Measurements from ENCODE around the gene NRM. TPM values are rescaled to one million over a fixed set of nuclear protein-coding genes. Genes with fewer than 3 reads are reported as not detected.
"Not testable (repeated sequence)": the region's sequence is repeated elsewhere in the genome, so short reads cannot be mapped to it uniquely, and the experiment has no call there.

NRM gene
- total RNA-seq, 3 donors from 2014 or later = 9.7 to 10.5 (median 10.2) TPM

DNA sequence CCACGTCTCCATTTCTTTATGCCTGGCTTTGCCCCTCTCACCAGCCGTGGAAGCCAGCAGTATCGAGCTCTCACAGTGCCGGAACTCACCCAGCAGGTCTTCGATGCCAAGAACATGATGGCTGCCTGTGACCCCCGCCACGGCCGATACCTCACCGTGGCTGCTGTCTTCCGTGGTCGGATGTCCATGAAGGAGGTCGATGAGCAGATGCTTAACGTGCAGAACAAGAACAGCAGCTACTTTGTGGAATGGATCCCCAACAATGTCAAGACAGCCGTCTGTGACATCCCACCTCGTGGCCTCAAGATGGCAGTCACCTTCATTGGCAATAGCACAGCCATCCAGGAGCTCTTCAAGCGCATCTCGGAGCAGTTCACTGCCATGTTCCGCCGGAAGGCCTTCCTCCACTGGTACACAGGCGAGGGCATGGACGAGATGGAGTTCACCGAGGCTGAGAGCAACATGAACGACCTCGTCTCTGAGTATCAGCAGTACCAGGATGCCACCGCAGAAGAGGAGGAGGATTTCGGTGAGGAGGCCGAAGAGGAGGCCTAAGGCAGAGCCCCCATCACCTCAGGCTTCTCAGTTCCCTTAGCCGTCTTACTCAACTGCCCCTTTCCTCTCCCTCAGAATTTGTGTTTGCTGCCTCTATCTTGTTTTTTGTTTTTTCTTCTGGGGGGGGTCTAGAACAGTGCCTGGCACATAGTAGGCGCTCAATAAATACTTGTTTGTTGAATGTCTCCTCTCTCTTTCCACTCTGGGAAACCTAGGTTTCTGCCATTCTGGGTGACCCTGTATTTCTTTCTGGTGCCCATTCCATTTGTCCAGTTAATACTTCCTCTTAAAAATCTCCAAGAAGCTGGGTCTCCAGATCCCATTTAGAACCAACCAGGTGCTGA, 33.3 kb upstream of the NRM start:
- ATAC-seq; H3K9me3 Mint-ChIP-seq; H3K27me3 Mint-ChIP-seq (ENCODE audit: low read depth); DNase-seq: not testable (repeated sequence)
- H3K36me3 Mint-ChIP-seq (ENCODE audit: insufficient read depth) = peaks cover 43% of the 10 kb centered on the region
- H3K4me1 Mint-ChIP-seq (ENCODE audit: low read depth) = peaks cover 35% of the 10 kb centered on the region
- peak overlapping the region; percentile 99 for H3K4me3 Mint-ChIP-seq

DNA sequence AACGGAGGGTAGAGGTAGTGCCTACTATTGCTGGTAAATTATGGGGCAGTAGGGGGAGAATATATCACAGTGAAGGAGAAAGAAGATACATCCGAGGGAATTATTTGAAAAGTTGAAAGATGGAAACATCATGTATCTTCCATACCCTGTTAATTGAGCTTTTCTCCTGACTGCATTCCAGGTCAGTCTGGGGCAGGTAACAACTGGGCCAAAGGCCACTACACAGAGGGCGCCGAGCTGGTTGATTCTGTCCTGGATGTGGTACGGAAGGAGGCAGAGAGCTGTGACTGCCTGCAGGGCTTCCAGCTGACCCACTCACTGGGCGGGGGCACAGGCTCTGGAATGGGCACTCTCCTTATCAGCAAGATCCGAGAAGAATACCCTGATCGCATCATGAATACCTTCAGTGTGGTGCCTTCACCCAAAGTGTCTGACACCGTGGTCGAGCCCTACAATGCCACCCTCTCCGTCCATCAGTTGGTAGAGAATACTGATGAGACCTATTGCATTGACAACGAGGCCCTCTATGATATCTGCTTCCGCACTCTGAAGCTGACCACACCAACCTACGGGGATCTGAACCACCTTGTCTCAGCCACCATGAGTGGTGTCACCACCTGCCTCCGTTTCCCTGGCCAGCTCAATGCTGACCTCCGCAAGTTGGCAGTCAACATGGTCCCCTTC, 32.5 kb upstream of the NRM start:
- H3K27me3 Mint-ChIP-seq (ENCODE audit: low read depth); DNase-seq; H3K9me3 Mint-ChIP-seq; ATAC-seq: not testable (repeated sequence)
- H3K4me3 Mint-ChIP-seq = peak overlapping the region; percentile 99
- peaks cover 40% of the 10 kb centered on the region for H3K4me1 Mint-ChIP-seq (ENCODE audit: low read depth)
- H3K36me3 Mint-ChIP-seq (ENCODE audit: insufficient read depth) = peaks cover 43% of the 10 kb centered on the region

DNA sequence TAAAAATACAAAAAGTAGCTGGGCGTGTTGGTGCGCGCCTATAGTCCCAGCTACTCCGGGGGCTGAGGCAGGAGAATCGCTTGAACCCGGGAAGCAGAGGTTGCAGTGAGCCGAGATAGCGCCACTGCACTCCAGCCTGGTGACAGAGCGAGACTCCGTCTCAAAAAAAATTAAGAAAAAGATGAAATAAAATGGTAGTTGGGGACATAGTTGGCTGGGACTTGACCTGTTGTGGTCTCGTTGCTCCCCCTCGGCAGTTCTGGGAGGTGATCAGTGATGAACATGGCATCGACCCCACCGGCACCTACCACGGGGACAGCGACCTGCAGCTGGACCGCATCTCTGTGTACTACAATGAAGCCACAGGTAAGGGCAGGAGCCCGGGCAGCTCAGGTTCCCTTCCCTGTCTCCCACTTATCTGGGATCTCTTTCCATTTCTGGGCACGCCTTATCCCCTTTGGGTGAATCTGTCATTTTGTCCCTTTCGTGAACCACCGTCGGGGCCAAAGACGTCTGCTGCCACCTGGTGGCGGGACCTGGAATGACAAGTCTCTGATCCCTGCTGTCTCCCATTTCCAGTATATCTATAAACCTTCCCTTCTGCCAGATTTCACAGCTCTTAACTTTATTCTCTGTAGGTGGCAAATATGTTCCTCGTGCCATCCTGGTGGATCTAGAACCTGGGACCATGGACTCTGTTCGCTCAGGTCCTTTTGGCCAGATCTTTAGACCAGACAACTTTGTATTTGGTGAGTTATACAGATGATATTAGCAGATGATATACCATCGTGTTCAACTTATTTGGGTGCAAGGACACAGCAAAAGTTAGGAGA, 31.7 kb upstream of the NRM start:
- no peak for ATAC-seq
- peaks cover 39% of the 10 kb centered on the region for H3K36me3 Mint-ChIP-seq (ENCODE audit: insufficient read depth)
- H3K4me3 Mint-ChIP-seq = peak overlapping the region; percentile 99
- peaks cover 43% of the 10 kb centered on the region for H3K4me1 Mint-ChIP-seq (ENCODE audit: low read depth)
- DNase-seq = peak; percentile 87
- no peaks in the 10 kb centered on the region for H3K9me3 Mint-ChIP-seq
- no peaks in the 10 kb centered on the region for H3K27me3 Mint-ChIP-seq (ENCODE audit: low read depth)

DNA sequence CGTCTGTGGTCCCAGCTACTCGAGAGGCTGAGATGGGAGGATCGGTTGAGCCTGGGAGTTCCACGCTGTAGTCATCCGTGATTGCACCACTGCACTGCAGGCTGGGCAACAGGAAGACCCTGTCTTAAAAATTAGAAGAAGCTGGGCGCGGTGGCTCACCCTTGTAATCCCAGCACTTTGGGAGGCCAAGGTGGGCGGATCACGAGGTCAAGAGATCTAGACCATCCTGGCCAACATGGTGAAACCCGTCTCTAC, 31.2 kb upstream of the NRM start:
- H3K36me3 Mint-ChIP-seq (ENCODE audit: insufficient read depth) = peaks cover 38% of the 10 kb centered on the region
- not testable (repeated sequence) for ATAC-seq; H3K27me3 Mint-ChIP-seq (ENCODE audit: low read depth); DNase-seq; H3K9me3 Mint-ChIP-seq
- H3K4me1 Mint-ChIP-seq (ENCODE audit: low read depth) = peaks cover 46% of the 10 kb centered on the region
- H3K4me3 Mint-ChIP-seq = peak overlapping the region; percentile 99

DNA sequence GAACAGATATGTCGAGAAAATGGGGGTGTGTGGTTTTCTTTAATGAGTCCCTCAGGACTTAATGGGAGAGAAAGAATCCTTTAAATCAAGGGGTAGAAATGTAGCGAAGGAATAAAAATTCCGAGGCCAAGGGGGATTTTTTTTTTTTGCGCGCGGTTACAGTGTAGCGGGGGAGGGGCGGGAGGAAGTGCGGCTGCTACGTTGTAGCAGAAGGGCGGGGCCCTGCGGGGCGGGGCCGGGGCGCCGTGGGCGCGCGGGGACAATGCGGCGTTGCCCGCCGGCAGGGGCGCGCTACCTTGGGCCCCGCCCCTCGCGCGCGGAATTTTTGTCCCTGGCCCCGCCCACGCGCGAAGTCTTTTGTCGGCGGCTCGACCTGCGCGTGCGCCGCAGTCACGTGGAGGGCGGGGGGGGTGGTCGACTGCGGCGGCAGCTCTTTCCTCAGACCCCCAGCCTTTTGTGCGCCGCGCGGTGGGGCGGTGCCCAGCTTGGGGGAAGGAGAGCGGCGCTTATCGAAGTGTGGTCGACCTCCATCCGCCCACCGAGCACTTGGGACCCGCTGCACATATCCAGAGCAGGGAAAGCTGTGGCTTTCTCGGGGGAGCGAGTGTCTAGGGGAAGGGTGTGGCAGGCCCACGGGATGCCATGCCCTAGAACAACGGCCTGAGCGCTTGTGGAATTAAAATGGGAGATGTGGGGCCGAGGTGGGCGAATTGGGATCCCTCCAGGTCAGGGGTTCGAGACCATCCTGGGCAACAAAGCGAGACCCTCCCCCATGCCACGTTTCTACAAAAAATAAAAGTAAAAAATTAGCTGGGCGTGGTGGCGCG, 30.6 kb upstream of the NRM start:
- ATAC-seq = peak; percentile 24 to 29
- peak overlapping the region; percentile 99 for H3K4me3 Mint-ChIP-seq
- no peaks in the 10 kb centered on the region for H3K27me3 Mint-ChIP-seq (ENCODE audit: low read depth)
- H3K9me3 Mint-ChIP-seq = no peaks in the 10 kb centered on the region
- H3K36me3 Mint-ChIP-seq (ENCODE audit: insufficient read depth) = peaks cover 41% of the 10 kb centered on the region
- peak; percentile 98 for DNase-seq
- H3K4me1 Mint-ChIP-seq (ENCODE audit: low read depth) = peaks cover 51% of the 10 kb centered on the region

DNA sequence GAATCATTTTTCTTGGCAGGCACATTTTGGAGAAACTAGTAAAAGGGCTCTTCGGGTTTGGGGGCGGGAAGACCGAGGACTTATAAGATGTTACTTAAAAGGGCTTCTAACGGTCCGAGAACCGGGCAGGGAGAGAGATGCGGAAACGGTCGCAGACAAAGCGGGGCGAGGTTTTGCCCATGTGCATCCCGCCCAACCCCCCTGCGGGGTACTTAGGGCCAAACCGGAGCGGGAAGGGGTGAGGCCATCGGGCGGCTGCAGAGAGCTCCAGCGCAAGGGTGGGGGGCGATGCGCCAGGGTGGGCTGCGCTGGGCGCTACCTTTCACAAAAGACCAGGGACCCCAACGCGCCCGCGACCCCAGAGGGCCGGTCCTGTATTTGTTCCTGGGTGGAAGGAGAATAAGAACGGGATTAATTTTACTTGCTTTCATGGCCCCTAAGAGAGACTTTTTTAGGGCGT, 30.0 kb upstream of the NRM start:
- peak; percentile 48 for DNase-seq
- Mint-ChIP-seq H3K4me1 (ENCODE audit: low read depth) (peaks cover 55% of the 10 kb centered on the region), H3K36me3 (ENCODE audit: insufficient read depth) (peaks cover 40% of the 10 kb centered on the region), H3K4me3 (peak overlapping the region; percentile 99), H3K9me3 (no peaks in the 10 kb centered on the region), H3K27me3 (ENCODE audit: low read depth) (no peaks in the 10 kb centered on the region)
- ATAC-seq = no peak

DNA sequence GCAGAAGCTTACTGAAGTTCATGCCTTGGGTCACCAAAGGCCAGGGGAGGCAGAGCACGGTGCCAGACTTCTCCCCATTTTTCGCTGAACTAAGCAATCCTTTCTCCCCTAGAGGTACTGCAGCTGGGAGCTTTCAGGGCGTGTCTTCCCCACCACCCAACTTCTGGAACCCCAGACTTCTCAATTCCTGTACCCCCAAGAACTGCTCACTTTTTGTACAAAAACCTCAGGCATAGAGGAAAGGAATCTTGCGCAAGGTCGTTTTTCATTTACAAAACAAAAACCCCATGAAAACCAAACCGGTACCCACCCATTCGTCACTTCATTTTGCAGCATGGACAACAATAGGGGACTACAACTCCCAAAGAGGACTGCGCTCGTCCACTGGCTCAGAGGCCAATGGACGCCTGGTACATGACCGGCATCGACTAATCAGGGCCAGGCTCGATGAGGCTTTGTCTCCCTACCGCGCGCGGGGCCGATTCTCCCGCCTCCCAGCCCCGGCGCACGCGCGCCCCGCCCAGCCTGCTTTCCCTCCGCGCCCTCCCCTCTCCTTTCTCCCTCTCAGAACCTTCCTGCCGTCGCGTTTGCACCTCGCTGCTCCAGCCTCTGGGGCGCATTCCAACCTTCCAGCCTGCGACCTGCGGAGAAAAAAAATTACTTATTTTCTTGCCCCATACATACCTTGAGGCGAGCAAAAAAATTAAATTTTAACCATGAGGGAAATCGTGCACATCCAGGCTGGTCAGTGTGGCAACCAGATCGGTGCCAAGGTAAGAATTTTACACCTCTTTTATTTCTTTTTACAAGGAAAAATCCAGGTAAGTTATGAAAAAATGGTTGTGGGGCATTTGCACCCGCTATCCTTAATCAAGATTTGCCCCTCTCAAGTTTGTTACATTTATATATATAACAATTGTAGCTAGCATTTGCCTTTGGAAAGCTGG, 29.3 kb upstream of the NRM start, which contains the start of gene TUBB:
TSS of gene TUBB (plus strand) at position 562 of the 947 bp plus-strand sequence. CDS start at position 717, 155 bp downstream.
- peak within 1 kb of the TSS; percentile 99 for H3K4me3 Mint-ChIP-seq
- ATAC-seq (peak; percentile 71 to 73), DNase-seq (peak; percentile 91)
- H3K27me3 Mint-ChIP-seq (ENCODE audit: low read depth) = no peaks in the 10 kb centered on the region
- peaks cover 37% of the 10 kb centered on the region for H3K36me3 Mint-ChIP-seq (ENCODE audit: insufficient read depth)
- no peaks in the 10 kb centered on the region for H3K9me3 Mint-ChIP-seq
- peaks cover 56% of the 10 kb centered on the region for H3K4me1 Mint-ChIP-seq (ENCODE audit: low read depth)

DNA sequence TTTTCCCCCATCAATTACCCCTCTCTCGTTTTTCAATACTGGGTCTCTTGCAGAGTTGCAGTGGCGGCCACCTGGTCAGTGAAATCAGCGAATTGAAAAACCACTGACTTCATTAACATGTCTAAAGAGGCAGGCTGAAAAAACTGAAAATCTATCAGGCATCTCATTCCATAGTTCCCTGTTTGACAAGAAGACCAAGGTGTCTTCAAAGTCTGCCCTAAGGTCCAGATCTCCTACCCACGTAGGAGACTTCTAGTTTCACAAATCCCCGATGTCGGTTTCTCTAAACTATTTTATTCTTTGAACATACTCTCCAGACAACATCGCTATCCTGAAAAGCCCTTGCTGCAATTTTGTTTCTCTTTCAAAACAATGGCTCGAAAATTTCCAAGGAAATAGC, 28.6 kb upstream of the NRM start:
- Mint-ChIP-seq H3K4me1 (ENCODE audit: low read depth) (peaks cover 52% of the 10 kb centered on the region), H3K4me3 (peak overlapping the region; percentile 99), H3K36me3 (ENCODE audit: insufficient read depth) (peaks cover 36% of the 10 kb centered on the region), H3K27me3 (ENCODE audit: low read depth) (no peaks in the 10 kb centered on the region), H3K9me3 (no peaks in the 10 kb centered on the region)
- ATAC-seq (no peak), DNase-seq (no peak)

DNA sequence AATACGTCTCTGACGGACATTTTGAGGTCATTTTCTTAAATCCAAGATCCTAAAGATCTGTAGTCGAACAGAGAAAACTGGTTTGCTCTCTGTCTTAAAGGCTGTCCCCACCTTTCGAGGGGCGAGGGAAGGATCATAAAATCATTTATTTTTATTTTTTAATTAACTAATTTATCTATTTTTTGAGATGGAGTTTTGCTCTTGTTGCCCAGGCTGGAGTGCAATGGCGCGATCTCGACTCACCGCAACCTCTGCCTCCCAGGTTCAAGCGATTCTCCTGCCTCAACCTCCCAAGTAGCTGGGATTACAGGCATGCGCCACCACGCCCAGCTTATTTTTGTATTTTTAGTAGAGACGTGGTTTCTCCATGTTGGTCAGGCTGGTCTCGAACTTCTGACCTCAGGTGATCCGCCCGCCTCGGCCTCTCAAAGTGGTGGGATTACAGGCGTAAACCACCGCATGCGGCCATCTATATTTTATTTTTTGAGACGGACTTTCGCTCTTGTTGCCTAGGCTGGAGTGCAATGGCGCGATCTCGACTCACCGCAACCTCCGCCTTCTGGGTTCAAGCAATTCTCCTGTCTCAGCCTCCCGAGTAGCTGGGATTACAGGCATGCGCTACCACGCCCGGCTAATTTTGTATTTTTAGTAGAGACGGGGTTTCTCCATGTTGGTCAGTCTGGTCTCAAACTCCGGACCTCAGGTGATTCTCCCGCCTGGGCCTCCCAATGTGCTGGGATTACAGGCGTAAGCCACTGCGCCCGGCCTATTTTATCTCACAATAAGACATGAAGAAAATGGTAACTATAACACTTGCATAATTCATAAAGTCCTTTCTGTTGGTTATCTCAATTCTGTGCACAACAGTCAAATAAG, 27.3 kb upstream of the NRM start:
- Mint-ChIP-seq H3K36me3 (ENCODE audit: insufficient read depth) (peaks cover 33% of the 10 kb centered on the region), H3K4me1 (ENCODE audit: low read depth) (peaks cover 40% of the 10 kb centered on the region), H3K4me3 (peak overlapping the region; percentile 90)
- not testable (repeated sequence) for ATAC-seq; H3K9me3 Mint-ChIP-seq; DNase-seq; H3K27me3 Mint-ChIP-seq (ENCODE audit: low read depth)

DNA sequence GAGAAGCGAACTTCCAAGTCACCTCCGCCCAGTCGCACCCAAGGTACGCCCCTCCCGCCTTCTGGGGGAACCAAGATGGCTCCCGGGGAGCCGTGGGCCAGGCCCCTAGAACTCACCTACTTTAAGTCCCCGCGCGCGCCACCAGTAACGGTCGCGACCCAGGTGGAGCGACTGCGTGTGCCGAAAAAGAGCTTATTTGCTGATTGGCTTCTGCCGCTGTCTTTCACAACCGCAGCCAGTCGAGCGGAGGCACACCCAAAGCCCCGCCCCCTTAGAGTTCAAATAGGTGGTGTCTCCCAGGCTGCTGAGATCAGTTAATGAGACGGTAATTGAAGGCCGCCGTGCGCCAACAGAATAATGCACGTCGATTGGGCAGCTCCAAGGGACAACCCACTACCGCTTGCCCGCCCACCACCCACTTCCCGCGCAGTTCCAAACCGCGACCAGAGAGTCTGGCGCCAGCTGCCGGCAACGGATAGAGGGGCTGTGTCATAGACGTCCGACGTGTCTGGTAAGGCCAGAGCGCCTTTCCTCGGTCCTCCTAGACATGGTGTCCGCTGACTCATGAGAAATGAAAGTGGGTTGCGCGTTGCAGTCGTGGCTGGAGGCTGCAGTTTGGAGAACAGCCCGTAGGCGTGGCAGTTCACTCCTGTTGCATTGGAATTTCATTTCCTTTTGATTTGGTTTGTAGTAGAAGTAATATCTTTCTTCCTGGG, 26.5 kb upstream of the NRM start, which contains the start of gene MDC1:
TSS of gene MDC1 (minus strand) at position 153 of the 716 bp plus-strand sequence. CDS start 2,106 bp downstream, outside the sequence.
- H3K4me3 Mint-ChIP-seq = peak within 1 kb of the TSS; percentile 90
- DNase-seq (peak; percentile 99), ATAC-seq (peak; percentile 78 to 81)
- H3K4me1 Mint-ChIP-seq (ENCODE audit: low read depth) = peaks cover 37% of the 10 kb centered on the region
- no peaks in the 10 kb centered on the region for H3K27me3 Mint-ChIP-seq (ENCODE audit: low read depth)
- peaks cover 34% of the 10 kb centered on the region for H3K36me3 Mint-ChIP-seq (ENCODE audit: insufficient read depth)
- H3K9me3 Mint-ChIP-seq = no peaks in the 10 kb centered on the region

DNA sequence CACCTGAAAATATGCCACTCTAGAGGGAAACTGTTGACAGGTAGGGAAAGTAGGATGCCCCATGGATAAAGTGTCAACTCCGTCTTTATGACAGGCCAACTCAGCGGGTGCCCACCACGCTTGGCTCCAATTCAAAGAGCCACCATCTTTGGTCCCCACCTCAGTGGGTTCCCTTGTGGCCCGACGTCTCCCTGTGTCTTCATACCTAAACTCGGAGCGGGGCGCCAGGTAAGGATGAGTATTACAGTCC, 26.0 kb upstream of the NRM start:
- peaks cover 42% of the 10 kb centered on the region for H3K4me1 Mint-ChIP-seq (ENCODE audit: low read depth)
- no peak for ATAC-seq

DNA sequence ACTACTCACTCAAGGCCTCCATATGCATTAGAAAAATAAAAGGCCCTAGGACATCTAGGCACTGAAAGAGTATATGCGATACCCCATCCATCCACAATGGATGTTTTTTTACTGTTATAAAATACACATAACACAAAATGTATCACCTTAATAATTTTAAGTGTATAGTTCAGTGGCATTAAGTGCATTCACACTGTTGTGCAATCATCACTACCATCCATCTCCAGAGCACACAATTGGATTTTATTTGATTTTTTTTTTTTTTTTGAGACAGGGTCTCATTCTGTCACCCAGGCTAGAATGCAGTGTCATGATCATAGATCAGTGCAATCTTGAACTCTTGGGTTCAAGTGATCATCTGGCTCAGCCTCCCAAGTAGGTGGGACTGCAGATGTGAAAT, 23.5 kb upstream of the NRM start:
- Mint-ChIP-seq H3K27me3 (ENCODE audit: low read depth) (no peaks in the 10 kb centered on the region), H3K36me3 (ENCODE audit: insufficient read depth) (peaks cover 41% of the 10 kb centered on the region), H3K9me3 (no peaks in the 10 kb centered on the region), H3K4me3 (no peak overlapping the region), H3K4me1 (ENCODE audit: low read depth) (peaks cover 38% of the 10 kb centered on the region)
- DNase-seq = no peak
- no peak for ATAC-seq

More for the DNA sequence above, 26.0 kb upstream of the NRM start:
- Mint-ChIP-seq H3K9me3 (no peaks in the 10 kb centered on the region), H3K36me3 (ENCODE audit: insufficient read depth) (peaks cover 34% of the 10 kb centered on the region), H3K27me3 (ENCODE audit: low read depth) (no peaks in the 10 kb centered on the region), H3K4me3 (peak overlapping the region; percentile 90)
- no peak for DNase-seq

Measured in activated T-cell treated with anti-CD3 and anti-CD28 coated beads, Interleukin-2, amount 50 U/mL, for 4 hours (primary cell).